Bronchial smooth muscle cell (primary cell): ENCODE data around the gene FGD2. TPM values are rescaled to one million over a fixed set of nuclear protein-coding genes. Genes with fewer than 3 reads are reported as not detected.

Source experiments
- total RNA-seq: library from RNA; depleted of rRNA; stranded (reverse); fragments of >200 nt; gene quantifications from 2 replicates; pipeline ENCODE4 v1.2.1, GENCODE V29; 2014

The FGD2 gene
- total RNA-seq: not detected in 2 replicates

GRCh38 chr6:37005061-37005810 is at the start of gene FGD2:
Gene FGD2, plus strand, starts transcription at chr6:37005655. Its CDS starts 163 bp downstream, at chr6:37005818.

GRCh38 chr6:36985808-36986703 is 19.4 kb upstream of the FGD2 start, which contains the start of gene MTCH1:
Gene MTCH1, minus strand, starts transcription at chr6:36986196. Its CDS starts 23 bp downstream, at chr6:36986173.

Other genes with a start within 250 kb of the FGD2 start
- gene CPNE5, start 166.2 kb upstream of the FGD2 start, total RNA-seq: 0.47 TPM in 1 of 2 replicates, not detected in the other
- 9.5 and 17.3 TPM in 2 replicates for gene PPIL1, start 130.9 kb upstream of the FGD2 start, total RNA-seq
- gene C6orf89, start 119.7 kb upstream of the FGD2 start, total RNA-seq: 29.4 and 34.4 TPM in 2 replicates
- gene PI16, start 50.9 kb upstream of the FGD2 start, total RNA-seq: 2.3 and 4.7 TPM in 2 replicates
- gene MTCH1, start 19.5 kb upstream of the FGD2 start, total RNA-seq: 238 and 243 TPM in 2 replicates
- 6.0 and 14.8 TPM in 2 replicates for gene PIM1, start 164.5 kb downstream of the FGD2 start, total RNA-seq